H1 (cell line): Measurements from ENCODE around the gene PHOX2A. TPM values are rescaled to one million over a fixed set of nuclear protein-coding genes. Genes with fewer than 3 reads are reported as not detected.

ENCODE experiments used
- CTCF ChIA-PET: fragments of 300-600 bp; sonication (Branson Sonifier 250); formaldehyde crosslinking; loops from one replicate; lab custom pipeline; 2021; ENCODE audit not compliant: partially characterized antibody; lab: Charles Lee
- POLR2A ChIA-PET: fragments of 300-600 bp; sonication (Branson Sonifier 250); formaldehyde crosslinking; loops from one replicate; lab custom pipeline; 2021; ENCODE audit warnings: inconsistent platforms; ENCODE audit not compliant: partially characterized antibody; lab: Charles Lee
- DNase-seq, 2 experiments: peaks; one replicate each; pipeline versions ENCODE4 v3.0.0 to v3.0.0-alpha.2; 2010 to 2022; ENCODE audit warnings: low spot score in 2 of 2, low read depth in 1 of 2, mixed read lengths in 1 of 2
- FAIRE-seq: peaks from 2 replicates; lab custom pipeline; 2011; peaks lifted over from hg19 to GRCh38; lab: Jason Lieb, UNC
- H2AFZ ChIP-seq: 2 replicates; pipeline ENCODE4 v1.8.1; 2012; ENCODE audit warnings: low read length, inconsistent platforms
- H2AK5ac ChIP-seq: 2 replicates; pipeline ENCODE4 v1.6.1; 2013; ENCODE audit warnings: low read depth, low read length
- H2BK120ac ChIP-seq: replicated peaks from 2 replicates; pipeline ENCODE3; 2013; ENCODE audit warnings: low read depth, low read length, inconsistent platforms
- H2BK12ac ChIP-seq: 2 replicates; pipeline ENCODE4 v1.6.1; 2013; ENCODE audit warnings: low read depth, low read length
- H2BK15ac ChIP-seq: 2 replicates; pipeline ENCODE4 v1.6.1; 2013; ENCODE audit warnings: low read length
- H2BK20ac ChIP-seq: 2 replicates; pipeline ENCODE4 v1.6.1; 2013; ENCODE audit warnings: low read length
- H2BK5ac ChIP-seq: 2 replicates; pipeline ENCODE4 v1.6.1; 2013; ENCODE audit warnings: low read depth, low read length
- H3K14ac ChIP-seq: 2 replicates; pipeline ENCODE4 v1.6.1; 2013; ENCODE audit warnings: inconsistent platforms; ENCODE audit not compliant: insufficient read length
- H3K18ac ChIP-seq: 2 replicates; pipeline ENCODE4 v1.6.1; 2013; ENCODE audit warnings: low read length; ENCODE audit errors: extremely low read depth
- H3K23ac ChIP-seq: 2 replicates; pipeline ENCODE4 v1.6.1; 2013; ENCODE audit warnings: inconsistent platforms; ENCODE audit not compliant: insufficient read length
- H3K23me2 ChIP-seq: 2 replicates; pipeline ENCODE4 v1.6.1; 2013; ENCODE audit warnings: low read depth, low read length
- H3K27ac ChIP-seq: 2 replicates; pipeline ENCODE4 v1.6.1; 2011; ENCODE audit warnings: low read depth, low read length, inconsistent platforms
- H3K27me3 ChIP-seq, 4 experiments: replicated peaks in 1 of 4; 1 replicate in 1 of 4; 2 replicates in 3 of 4; pipeline versions ENCODE4 v1.6.1 to v1.8.1; 2011 to 2013; ENCODE audit warnings: low read length in 3 of 4, mild to moderate bottlenecking in 3 of 4, inconsistent platforms in 2 of 4, mixed read lengths in 2 of 4, moderate library complexity in 1 of 4; ENCODE audit not compliant: control insufficient read depth in 3 of 4, insufficient read depth in 3 of 4; ENCODE audit errors: extremely low read depth in 1 of 4
- H3K36me3 ChIP-seq, 4 experiments: 2 replicates each; pipeline versions ENCODE4 v1.6.1 to v1.8.1; 2011 to 2013; ENCODE audit warnings: mild to moderate bottlenecking in 4 of 4, low read length in 3 of 4, moderate library complexity in 2 of 4, control low read depth in 1 of 4, inconsistent platforms in 1 of 4; ENCODE audit not compliant: insufficient read depth in 4 of 4, control insufficient read depth in 2 of 4
- H3K4ac ChIP-seq: replicated peaks from 2 replicates; pipeline ENCODE3; 2013; ENCODE audit warnings: low read length, low read depth, mixed read lengths, inconsistent platforms; ENCODE audit not compliant: insufficient read length
- H3K4me1 ChIP-seq, 4 experiments: replicated peaks in 1 of 4; 1 replicate in 1 of 4; 2 replicates in 3 of 4; pipeline versions ENCODE4 v1.6.1 to v1.8.1; 2011 to 2013; ENCODE audit warnings: low read length in 3 of 4, inconsistent platforms in 2 of 4, mixed read lengths in 1 of 4; ENCODE audit not compliant: insufficient read depth in 4 of 4, control insufficient read depth in 3 of 4
- H3K4me2 ChIP-seq, 2 experiments: 2 replicates each; pipeline versions ENCODE4 v1.6.1 to v1.8.1; 2011 to 2013; ENCODE audit warnings: low read depth in 2 of 2, low read length in 2 of 2, control low read depth in 1 of 2, inconsistent platforms in 1 of 2, mild to moderate bottlenecking in 1 of 2; ENCODE audit not compliant: insufficient read depth in 1 of 2
- H3K4me3 ChIP-seq, 4 experiments: fragments of 200-600, 300-600 bp in 1 of 4; sonication (generic), shearing (Covaris generic), sonication (Bioruptor Twin) in 1 of 4; 2 replicates each; pipeline versions ENCODE4 v1.5.1 to v1.8.1; 2011 to 2016; ENCODE audit warnings: low read length in 4 of 4, low read depth in 3 of 4, control low read depth in 2 of 4, inconsistent platforms in 2 of 4, mild to moderate bottlenecking in 2 of 4, mixed read lengths in 1 of 4, moderate library complexity in 1 of 4; ENCODE audit not compliant: insufficient read depth in 2 of 4; ENCODE audit errors: extremely low read depth in 1 of 4
- H3K56ac ChIP-seq: replicated peaks from 2 replicates; pipeline ENCODE3; 2013; ENCODE audit warnings: low read depth, mild to moderate bottlenecking, mixed read lengths, low read length, inconsistent platforms; ENCODE audit not compliant: insufficient read length
- H3K79me1 ChIP-seq: 2 replicates; pipeline ENCODE4 v1.6.1; 2013; ENCODE audit warnings: low read depth, low read length, control low read depth
- H3K79me2 ChIP-seq, 2 experiments: 2 replicates each; pipeline versions ENCODE4 v1.6.1 to v1.8.1; 2012 to 2013; ENCODE audit warnings: low read length in 2 of 2, mild to moderate bottlenecking in 2 of 2, inconsistent platforms in 1 of 2; ENCODE audit not compliant: insufficient read depth in 2 of 2, control insufficient read depth in 1 of 2
- H3K9ac ChIP-seq, 4 experiments: replicated peaks in 1 of 4; 1 replicate in 1 of 4; 2 replicates in 3 of 4; pipeline versions ENCODE4 v1.6.1 to v1.8.1; 2011 to 2013; ENCODE audit warnings: low read depth in 3 of 4, low read length in 3 of 4, control low read depth in 2 of 4, mild to moderate bottlenecking in 2 of 4, moderate library complexity in 2 of 4, inconsistent platforms in 1 of 4; ENCODE audit errors: extremely low read depth in 1 of 4
- H3K9me3 ChIP-seq, 2 experiments: 2 replicates each; pipeline versions ENCODE4 v1.6.1 to v1.8.1; 2012 to 2013; ENCODE audit warnings: mild to moderate bottlenecking in 2 of 2, moderate library complexity in 2 of 2, control low read depth in 1 of 2, inconsistent platforms in 1 of 2, low read depth in 1 of 2, low read length in 1 of 2, mixed read lengths in 1 of 2; ENCODE audit not compliant: insufficient read depth in 2 of 2
- H4K20me1 ChIP-seq, 2 experiments: replicated peaks in 1 of 2; 2 replicates each; pipeline versions ENCODE3 to v1.8.1; 2011 to 2013; ENCODE audit warnings: inconsistent platforms in 2 of 2, low read length in 2 of 2, mild to moderate bottlenecking in 1 of 2; ENCODE audit not compliant: insufficient read depth in 2 of 2, control insufficient read depth in 1 of 2
- H4K5ac ChIP-seq: 2 replicates; pipeline ENCODE4 v1.6.1; 2013; ENCODE audit warnings: low read length, low read depth, mixed read lengths, inconsistent platforms; ENCODE audit not compliant: insufficient read length
- H4K8ac ChIP-seq: 2 replicates; pipeline ENCODE4 v1.8.0; 2013; ENCODE audit warnings: mild to moderate bottlenecking, moderate library complexity, low read length, inconsistent platforms; ENCODE audit not compliant: insufficient read depth; ENCODE audit errors: extremely low read depth
- H4K91ac ChIP-seq: replicated peaks from 2 replicates; pipeline ENCODE3; 2013; ENCODE audit warnings: low read length, mixed read lengths, inconsistent platforms; ENCODE audit not compliant: insufficient read length
- CBX8 ChIP-seq: fragments of 300-800, 300-1000 bp; sonication (generic); IDR thresholded peaks from 2 replicates; pipeline ENCODE4 v1.7.1; 2016; ENCODE audit warnings: low read depth, low read length, borderline replicate concordance
- CREB1 ChIP-seq: IDR thresholded peaks from 2 replicates; pipeline ENCODE4 v1.6.1; 2012; ENCODE audit warnings: inconsistent platforms
- HDAC2 ChIP-seq, 2 experiments: fragments of 300-600 bp in 1 of 2; sonication (generic) in 1 of 2; IDR thresholded peaks; 2 replicates each; pipeline ENCODE4 v1.6.1; 2011 to 2012; ENCODE audit warnings: low read depth in 2 of 2, low read length in 2 of 2, mild to moderate bottlenecking in 2 of 2, moderate library complexity in 2 of 2, borderline replicate concordance in 1 of 2, inconsistent platforms in 1 of 2
- KDM4A ChIP-seq: IDR thresholded peaks from one replicate; pipeline ENCODE4 v1.7.1; 2012; ENCODE audit warnings: low read depth, mild to moderate bottlenecking, moderate library complexity, low read length, inconsistent platforms; ENCODE audit not compliant: severe bottlenecking
- POLR2AphosphoS5 ChIP-seq: IDR thresholded peaks from 2 replicates; pipeline ENCODE4 v1.6.1; 2011; ENCODE audit warnings: low read depth, low read length
- SIN3A ChIP-seq, 2 experiments: IDR thresholded peaks in 1 of 2; conservative IDR thresholded peaks in 1 of 2; 2 replicates each; pipeline ENCODE4 v1.6.1; 2011 to 2012; ENCODE audit warnings: low read length in 2 of 2, improper control_type of control experiment in 1 of 2, low read depth in 1 of 2, mild to moderate bottlenecking in 1 of 2
- SIRT6 ChIP-seq: IDR thresholded peaks from one replicate; pipeline ENCODE4 v1.7.1; 2012; ENCODE audit warnings: low read length, inconsistent platforms
- SP2 ChIP-seq: IDR thresholded peaks from 2 replicates; pipeline ENCODE4 v1.6.1; 2012; ENCODE audit warnings: mild to moderate bottlenecking, low read length, inconsistent platforms
- TAF7 ChIP-seq: optimal IDR thresholded peaks from 2 replicates; pipeline ENCODE3; 2011; ENCODE audit warnings: low read depth, mild to moderate bottlenecking, inconsistent platforms, low read length, moderate library complexity, borderline replicate concordance
- TEAD4 ChIP-seq: IDR thresholded peaks from 2 replicates; pipeline ENCODE4 v1.6.1; 2012; ENCODE audit warnings: low read depth, low read length, inconsistent platforms, mixed read lengths
- WGBS, 2 experiments: shearing (Covaris generic) in 1 of 2; methylation state at CpG; one replicate each; pipeline versions ENCODE4 v1.1.6 to v1.1.7; 2013 to 2015; ENCODE audit warnings: low lambda C conversion rate in 2 of 2, mixed read lengths in 2 of 2, inconsistent platforms in 1 of 2, low coverage in 1 of 2, missing lambda C conversion rate in 1 of 2; ENCODE audit not compliant: insufficient replicate concordance in 2 of 2, insufficient coverage in 1 of 2, insufficient read length in 1 of 2; ENCODE audit errors: extremely low coverage in 1 of 2, missing lambda C conversion rate in 1 of 2; 5-methylcytosine and 5-hydroxymethylcytosine counted together
- polyA plus RNA-seq, 7 experiments: library from polyadenylated mRNA; depleted of rRNA in 3 of 7; stranded (reverse) in 5 of 7; unstranded in 2 of 7; fragments of >200 nt in 5 of 7; fragments of 200-250 nt in 2 of 7; gene quantifications; 1 replicate in 5 of 7; 2 replicates in 1 of 7; 4 replicates in 1 of 7; pipeline versions ENCODE4 v1.2.1 to v1.2.3, GENCODE V29; 2011 to 2013; ENCODE audit warnings: missing spikeins in 2 of 7, mixed read lengths in 2 of 7
- total RNA-seq: library from RNA; stranded (reverse); fragmentation: NEBNext Ultra II Directional; extraction: Animal tissue kit (Norgen Biotek cat#: 25700); gene quantifications from 2 replicates; pipeline ENCODE4 v1.2.1, GENCODE V29; 2021
- TF ChIP-seq, protein P1 (sequence below): IDR thresholded peaks from 2 replicates; pipeline ENCODE4 v1.6.1; 2012; ENCODE audit warnings: low read length, inconsistent platforms

PHOX2A gene
- total and polyA plus RNA-seq, 2 of the 8 experiments (the other 6 are each of a cell fraction or from before 2014, with no cell fraction given), result 0.67 TPM; not detected in 1

DNA sequence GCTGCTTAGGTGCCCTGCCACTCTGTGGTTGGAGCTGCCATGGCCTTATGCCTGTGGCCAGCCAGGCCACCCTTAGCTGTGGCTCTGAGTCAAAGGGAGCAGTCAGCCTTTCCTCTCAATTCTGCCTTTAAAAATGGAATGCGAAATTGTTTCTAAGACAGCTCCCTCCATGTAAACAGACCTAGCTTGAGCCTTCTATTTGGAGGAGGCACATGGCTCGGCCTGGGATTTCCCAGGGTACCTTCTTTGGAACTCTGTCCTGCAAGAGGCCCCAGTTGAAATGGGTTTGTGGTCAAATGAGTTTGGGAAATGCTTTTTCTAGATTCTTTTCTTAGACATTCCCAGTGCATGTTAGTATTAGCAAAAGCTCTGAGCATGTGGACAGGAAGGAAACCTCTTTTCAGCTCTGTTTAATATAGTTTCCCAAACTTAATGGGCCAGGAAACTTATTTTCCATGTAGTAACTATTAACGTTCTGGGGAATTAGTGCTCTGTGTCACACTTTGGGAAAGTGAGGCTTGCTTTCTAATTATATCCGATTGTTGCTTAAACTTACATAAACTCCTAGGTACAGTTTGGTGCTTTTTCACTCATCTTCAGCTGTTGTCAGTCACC, 7.8 kb downstream of the PHOX2A start:
- H4K20me1 ChIP-seq, result peaks cover 11 to 16% of the 10 kb centered on the region in 2 experiments
- H3K18ac ChIP-seq, result no peak overlapping the region
- H3K14ac ChIP-seq, result no peak overlapping the region
- no peaks in the 10 kb centered on the region for H3K79me2 ChIP-seq
- no peak overlapping the region for H2BK20ac ChIP-seq
- no peak overlapping the region for H2AFZ ChIP-seq
- DNase-seq, result no peak
- H3K56ac ChIP-seq, result no peak overlapping the region
- no peaks in the 10 kb centered on the region; a peak in 1 of 4 replicates for H3K9me3 ChIP-seq
- no peak overlapping the region for H4K5ac ChIP-seq
- no peak overlapping the region for H3K23ac ChIP-seq
- FAIRE-seq, result no peak
- H3K27me3 ChIP-seq, result peaks cover 19 to 29% (median 26%) of the 10 kb centered on the region in 4 experiments
- 88% methylated on average over 4 of the region's 4 CpGs; no CpG with 5 or more reads in 1 of the 2 experiments for WGBS, 2 experiments
- no peak overlapping the region for H3K27ac ChIP-seq
- POLR2A ChIA-PET, result interaction anchor here (1.1 to 7.7 kb wide), 4 partner anchors 11 to 142 kb away, joined by 3 to 160 read pairs (median 4); partner anchors contain the start of gene INPPL1
- H2AK5ac ChIP-seq, result no peak overlapping the region
- H2BK120ac ChIP-seq, result no peak overlapping the region
- H4K91ac ChIP-seq, result no peak overlapping the region
- CTCF ChIA-PET, result interaction anchor here (0.7 to 5.2 kb wide), 16 partner anchors 10 to 221 kb away, joined by 3 to 72 read pairs (median 4); partner anchors contain the start of genes CLPB and INPPL1
- no peak overlapping the region for H2BK5ac ChIP-seq
- H2BK15ac ChIP-seq, result no peak overlapping the region
- no peak overlapping the region for H4K8ac ChIP-seq
- H3K23me2 ChIP-seq, result peaks cover 12% of the 10 kb centered on the region; the same call in 1 of the 2 replicates
- H3K36me3 ChIP-seq, result peaks cover 16 to 45% (median 40%) of the 10 kb centered on the region in 4 experiments
- no peak overlapping the region for H3K4ac ChIP-seq
- H2BK12ac ChIP-seq, result no peak overlapping the region
- H3K79me1 ChIP-seq, result no peaks in the 10 kb centered on the region
- H3K4me1 ChIP-seq, result peaks cover 3 to 29% (median 21%) of the 10 kb centered on the region in 4 experiments
- H3K9ac ChIP-seq, result no peak overlapping the region
- no peak overlapping the region for H3K4me3 ChIP-seq
- H3K4me2 ChIP-seq, result no peak overlapping the region
- TF ChIP-seq KDM4A (no peak), CBX8 (no peak), TAF7 (no peak), SIRT6 (no peak), SP2 (no peak), POLR2AphosphoS5 (no peak), HDAC2 (IDR thresholded peaks at IDR 0.05; ENCODE audit: borderline replicate concordance in 1 of 2, low read depth in 2 of 2, low read length in 2 of 2) (no peak), CREB1 (no peak), SIN3A (conservative IDR thresholded peaks at IDR 0.05 in 1 of 2, IDR thresholded peaks at IDR 0.05 in 1 of 2; ENCODE audit: low read depth in 1 of 2, low read length in 2 of 2) (no peak), TEAD4 (no peak)
- TF ChIP-seq, protein P1, sequence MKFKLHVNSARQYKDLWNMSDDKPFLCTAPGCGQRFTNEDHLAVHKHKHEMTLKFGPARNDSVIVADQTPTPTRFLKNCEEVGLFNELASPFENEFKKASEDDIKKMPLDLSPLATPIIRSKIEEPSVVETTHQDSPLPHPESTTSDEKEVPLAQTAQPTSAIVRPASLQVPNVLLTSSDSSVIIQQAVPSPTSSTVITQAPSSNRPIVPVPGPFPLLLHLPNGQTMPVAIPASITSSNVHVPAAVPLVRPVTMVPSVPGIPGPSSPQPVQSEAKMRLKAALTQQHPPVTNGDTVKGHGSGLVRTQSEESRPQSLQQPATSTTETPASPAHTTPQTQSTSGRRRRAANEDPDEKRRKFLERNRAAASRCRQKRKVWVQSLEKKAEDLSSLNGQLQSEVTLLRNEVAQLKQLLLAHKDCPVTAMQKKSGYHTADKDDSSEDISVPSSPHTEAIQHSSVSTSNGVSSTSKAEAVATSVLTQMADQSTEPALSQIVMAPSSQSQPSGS, result no peak
